SU-DHL-6 (cell line): ENCODE results near the gene RNF214.

Source experiments
- CTCF ChIP-seq: fragments of 200-600 bp; sonication (generic); IDR thresholded peaks from one replicate; pipeline ENCODE4 v1.5.1; 2017; ENCODE audit warnings: antibody characterized with exemption, mild to moderate bottlenecking, low read length, moderate library complexity; ENCODE audit not compliant: insufficient read depth, poor library complexity, severe bottlenecking
- EZH2phosphoT487 ChIP-seq: fragments of 200-600 bp; sonication (generic), shearing (Covaris generic); conservative IDR thresholded peaks from 2 replicates; pipeline ENCODE4 v1.6.1; 2018; ENCODE audit warnings: mild to moderate bottlenecking, antibody characterized with exemption, low read length, moderate library complexity, mixed read lengths

- TF ChIP-seq CTCF = peak; percentile 63
- TF ChIP-seq EZH2phosphoT487 = no peak
Observed at GRCh38 chr11:117226388-117227385, 5.8 kb upstream of the RNF214 start.
